ENCODE results near the gene DIP2C.

- TF ChIP-seq CTCF (conservative IDR thresholded peaks at IDR 0.05) (no peak), ZFX (IDR thresholded peaks at IDR 0.05) (no peak)
These were observed 270.6 kb downstream of the DIP2C start for GRCh38 chr10:418894-419293.
